UCSD-AML1 (cell line): ENCODE results near the gene SLC49A3.
"Not testable (repeated sequence)": the region's sequence is repeated elsewhere in the genome, so short reads cannot be mapped to it uniquely, and the experiment has no call there.

Experiments
- DNase-seq: peaks from one replicate; lab custom pipeline; 2025; ENCODE audit not compliant: unreplicated experiment; lab: John Stamatoyannopoulos, UW

Gene SLC49A3

DNA sequence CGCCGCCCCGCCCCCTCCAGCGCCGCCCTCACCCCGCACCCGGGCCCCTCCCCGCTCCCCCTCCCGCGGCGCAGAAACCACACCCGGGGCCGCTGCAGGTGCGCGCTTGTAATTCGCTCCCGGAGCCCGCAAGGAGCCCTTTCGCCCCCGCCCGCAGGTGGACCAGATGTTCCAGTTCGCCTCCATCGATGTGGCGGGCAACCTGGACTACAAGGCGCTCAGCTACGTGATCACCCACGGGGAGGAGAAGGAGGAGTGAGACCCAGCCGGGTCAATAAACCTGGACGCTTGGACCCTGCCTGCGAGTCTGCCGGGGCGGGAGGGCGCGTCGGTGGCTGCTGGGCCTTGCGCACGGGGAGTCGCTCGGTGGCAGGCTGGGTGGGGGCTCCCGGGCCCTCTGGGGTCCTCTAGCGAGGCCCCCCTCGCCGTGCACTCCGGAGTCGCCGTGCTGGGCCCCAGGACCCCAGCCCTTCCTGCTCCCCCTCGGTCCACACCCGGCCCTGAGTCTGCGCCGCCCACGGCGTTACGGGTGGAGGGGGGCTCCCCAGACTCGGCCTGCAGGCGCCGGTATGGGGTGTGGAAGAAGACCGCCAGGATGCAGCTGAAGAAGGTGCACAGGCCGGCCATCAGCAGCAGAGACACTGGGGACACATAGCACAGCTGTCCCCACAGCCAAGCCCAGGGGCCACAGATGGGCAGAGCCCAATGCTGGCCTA lies 7.1 kb downstream of the SLC49A3 start:
- no peak for DNase-seq

DNA sequence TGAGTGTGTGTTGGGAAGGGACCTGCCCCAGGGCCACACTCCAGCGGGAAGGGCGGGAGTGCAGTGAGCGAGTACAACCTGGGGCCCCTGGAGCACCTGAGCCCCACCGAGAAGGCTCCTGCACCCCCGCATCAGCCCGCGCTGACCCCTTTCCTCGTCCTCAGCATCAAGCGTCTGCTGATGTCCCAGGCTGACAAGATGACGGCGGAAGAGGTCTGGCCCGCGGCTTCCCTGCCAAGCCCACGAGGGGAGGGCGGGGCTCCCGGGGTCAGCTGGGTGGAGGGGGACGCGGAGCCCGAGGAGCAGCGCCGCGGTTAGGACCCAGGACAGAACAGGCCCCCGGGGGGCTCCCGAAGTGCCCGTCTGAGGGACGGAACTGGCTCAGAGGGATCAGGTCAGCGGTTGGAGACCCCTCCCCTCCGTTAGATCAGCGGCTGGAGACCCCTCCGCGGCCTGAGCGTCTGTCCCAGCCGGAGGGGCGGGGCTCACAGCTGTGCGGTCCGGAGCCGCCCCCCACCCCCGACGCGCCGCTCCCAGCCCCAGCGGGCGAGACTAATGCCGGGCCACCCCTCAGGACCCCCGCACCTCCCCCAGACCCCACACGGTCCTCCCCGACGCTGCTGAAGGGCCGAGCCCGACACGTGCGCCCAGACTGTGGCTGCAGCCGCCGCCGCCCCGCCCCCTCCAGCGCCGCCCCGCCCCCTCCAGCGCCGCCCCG lies 7.9 kb downstream of the SLC49A3 start:
- no peak for DNase-seq

- DNase-seq = no peak
These were observed 8.4 kb downstream of the SLC49A3 start for GRCh38 chr4:680551-680927.

- DNase-seq = no peak
These were observed 8.9 kb downstream of the SLC49A3 start for GRCh38 chr4:680091-680490.

GRCh38 chr4:679629-680028 lies 9.3 kb downstream of the SLC49A3 start:
- no peak for DNase-seq

- no peak for DNase-seq
These were observed 9.9 kb downstream of the SLC49A3 start for GRCh38 chr4:679104-679481.

DNA sequence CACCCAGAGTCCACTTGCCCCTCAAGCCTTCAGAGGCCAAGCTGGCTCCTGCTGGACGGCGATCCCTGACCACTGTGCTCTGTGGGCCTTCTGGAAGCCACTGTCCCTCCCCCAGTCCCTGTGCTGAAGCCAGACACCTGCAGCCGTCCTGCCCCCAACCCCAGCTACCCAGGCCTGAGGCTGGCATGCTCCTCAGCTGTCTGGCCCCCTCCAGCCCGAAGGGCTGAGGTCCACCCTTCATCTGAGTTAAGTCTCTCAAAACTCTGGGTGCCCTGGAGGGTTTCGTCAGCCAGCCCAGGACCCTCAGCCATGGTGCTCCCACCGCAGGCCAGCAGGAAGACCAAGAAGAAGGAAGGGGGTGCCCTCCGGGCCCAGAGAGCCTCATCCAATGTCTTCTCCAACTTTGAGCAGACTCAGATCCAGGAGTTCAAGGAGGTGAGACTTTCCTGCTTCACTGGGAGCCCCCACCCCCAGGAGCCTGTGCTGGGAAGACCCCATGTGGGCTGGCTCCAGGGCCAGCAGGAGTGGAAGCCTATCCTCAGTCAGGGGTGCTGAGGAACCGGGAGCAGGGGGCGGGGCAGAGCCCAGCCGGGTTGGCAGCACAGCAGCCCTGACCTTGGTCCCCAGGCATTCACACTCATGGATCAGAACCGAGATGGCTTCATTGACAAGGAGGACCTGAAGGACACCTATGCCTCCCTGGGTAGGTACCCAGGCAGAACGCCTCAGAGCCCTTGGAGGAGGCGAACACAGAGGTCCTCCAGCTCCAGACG lies 10.4 kb downstream of the SLC49A3 start:
- no peak for DNase-seq

GRCh38 chr4:677431-678293 lies 11.3 kb downstream of the SLC49A3 start:
- no peak for DNase-seq

GRCh38 chr4:676871-677235 lies 12.1 kb downstream of the SLC49A3 start:
- no peak for DNase-seq

- DNase-seq = no peak
These were observed 12.7 kb downstream of the SLC49A3 start for GRCh38 chr4:675980-676870.

DNA sequence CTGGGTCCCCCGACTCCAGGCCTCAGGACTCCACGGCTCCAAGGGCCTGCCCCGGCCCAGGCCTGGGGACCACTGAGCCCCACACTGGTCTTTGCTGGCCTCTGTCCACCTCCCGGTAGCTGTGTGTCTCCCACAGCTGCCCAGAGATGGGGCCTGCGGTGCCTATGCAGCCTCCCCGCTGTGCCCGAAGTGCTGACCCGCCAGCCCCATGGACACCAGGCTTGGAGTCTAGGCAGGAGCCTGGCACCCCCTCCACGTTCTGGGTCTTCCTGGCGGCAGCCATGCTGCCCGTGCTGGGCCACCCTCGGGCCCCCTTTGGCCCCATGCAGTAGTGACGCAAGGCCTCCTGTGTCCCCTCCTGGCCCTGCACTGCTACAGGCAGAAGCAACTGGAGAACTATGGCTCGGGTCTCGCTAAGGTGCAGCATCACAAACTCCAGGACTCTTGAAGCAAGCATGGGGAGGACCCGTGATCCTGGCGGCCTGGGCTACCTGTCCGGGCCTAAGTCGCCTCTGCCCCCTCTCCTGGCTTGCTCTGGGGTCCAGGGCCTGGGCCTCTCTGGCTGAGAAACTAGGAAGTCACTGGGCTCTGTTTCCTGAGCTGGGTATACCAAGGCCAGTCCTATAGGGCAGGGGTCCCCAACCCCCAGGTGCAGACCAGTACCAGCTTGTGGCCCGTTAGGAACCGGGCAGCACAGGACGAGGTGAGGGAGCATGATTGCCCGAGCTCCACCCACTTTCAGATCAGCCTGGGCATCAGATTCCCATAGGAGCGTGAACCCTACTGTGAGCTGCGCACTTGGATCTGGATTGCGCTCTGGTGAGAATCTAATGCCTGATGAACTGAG lies 13.7 kb downstream of the SLC49A3 start:
- no peak for DNase-seq

DNA sequence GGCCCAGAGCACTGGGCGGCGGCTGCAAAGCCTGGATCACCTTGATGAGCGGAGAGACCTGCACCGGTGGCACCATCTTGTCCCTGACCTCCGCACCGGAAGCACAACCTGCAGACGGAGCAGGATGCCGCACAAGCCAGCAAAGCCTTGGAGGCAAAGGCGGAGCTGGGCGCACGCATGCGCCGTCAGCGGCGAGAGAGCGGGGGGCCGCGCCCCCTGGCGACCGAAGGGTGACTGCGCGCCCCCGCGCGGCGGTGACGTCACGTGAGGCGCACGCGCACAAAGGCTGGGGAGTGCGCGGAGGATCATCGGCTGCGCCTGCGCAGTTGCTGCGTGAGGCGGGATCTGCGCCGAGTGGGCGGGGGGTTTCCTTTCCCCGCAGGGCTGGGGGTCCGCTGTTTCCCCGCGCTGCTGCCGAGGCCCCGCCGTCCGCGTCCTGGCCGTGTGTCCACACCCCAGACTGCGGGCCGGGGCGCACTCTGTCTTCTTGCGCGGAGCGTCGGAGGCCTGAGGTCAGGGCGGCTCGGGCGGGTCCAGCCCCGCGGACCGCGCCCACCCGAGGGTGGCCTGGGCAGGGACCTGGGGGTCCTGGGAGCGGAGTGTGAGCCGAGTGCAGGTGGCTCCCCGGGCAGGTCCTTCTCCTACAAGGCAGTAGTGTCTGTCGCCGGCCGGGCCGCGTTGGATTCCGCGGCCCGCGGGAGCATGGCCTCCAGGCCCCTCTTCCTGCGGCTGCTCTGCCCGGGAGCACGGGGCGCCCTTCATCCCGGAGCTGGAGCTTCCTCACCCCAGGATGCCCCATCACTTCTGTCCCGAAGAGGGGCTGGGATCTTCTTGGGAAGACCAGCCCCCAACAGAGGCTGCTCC lies 14.5 kb downstream of the SLC49A3 start, which contains the start of the genes ATP5ME and MYL5:
Gene ATP5ME (minus strand): TSS at position 105 of the 864 bp plus-strand sequence. CDS start 29 bp downstream, at position 76.
Gene MYL5 (plus strand): TSS at position 371 of the 864 bp plus-strand sequence. CDS start 3,485 bp downstream, outside the sequence.
- DNase-seq = peak; percentile 98

GRCh38 chr4:673349-674091 lies 15.4 kb downstream of the SLC49A3 start:
- peak; percentile 29 for DNase-seq

GRCh38 chr4:671769-672168 lies 17.2 kb downstream of the SLC49A3 start:
- no peak for DNase-seq

- not testable (repeated sequence) for DNase-seq
These were observed 19.0 kb downstream of the SLC49A3 start for GRCh38 chr4:669806-670559.

DNA sequence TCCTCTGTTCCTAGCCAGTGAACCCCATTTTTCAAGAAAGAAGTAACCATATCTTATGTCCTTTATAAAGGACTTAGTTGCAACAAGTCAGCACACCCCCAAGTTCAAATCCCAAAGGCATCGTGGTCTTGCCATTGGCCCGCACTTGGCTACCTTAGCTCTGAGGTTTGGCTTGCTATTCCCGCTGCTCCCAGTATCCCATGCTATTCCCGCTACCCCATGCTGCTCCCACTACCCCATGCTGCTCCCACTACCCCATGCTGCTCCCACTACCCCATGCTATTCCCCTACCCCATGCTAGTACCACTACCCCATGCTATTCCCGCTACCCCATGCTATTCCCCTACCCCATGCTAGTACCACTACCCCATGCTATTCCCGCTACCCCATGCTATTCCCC lies 20.7 kb downstream of the SLC49A3 start:
- DNase-seq = not testable (repeated sequence)

DNA sequence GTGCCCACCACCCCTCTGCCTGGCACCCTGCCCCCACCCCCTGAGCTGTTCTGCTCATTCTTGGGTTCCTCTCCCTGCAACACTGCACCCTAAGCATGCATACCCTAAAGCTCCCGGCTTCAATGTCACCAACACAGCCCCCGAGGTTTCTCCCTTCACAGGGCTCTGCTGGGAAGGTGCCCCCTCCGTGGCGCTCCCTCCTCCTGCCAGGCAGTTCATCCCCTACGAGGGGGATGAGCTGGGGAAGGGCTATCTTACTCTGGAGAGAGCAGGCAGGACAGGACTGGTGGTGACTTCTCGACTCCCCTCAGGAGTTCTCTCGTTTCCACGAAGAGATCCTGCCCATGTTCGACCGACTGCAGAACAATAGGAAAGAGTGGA lies 21.4 kb downstream of the SLC49A3 start:
- DNase-seq = no peak
